ENCODE data around the gene VPS26C.

DNA sequence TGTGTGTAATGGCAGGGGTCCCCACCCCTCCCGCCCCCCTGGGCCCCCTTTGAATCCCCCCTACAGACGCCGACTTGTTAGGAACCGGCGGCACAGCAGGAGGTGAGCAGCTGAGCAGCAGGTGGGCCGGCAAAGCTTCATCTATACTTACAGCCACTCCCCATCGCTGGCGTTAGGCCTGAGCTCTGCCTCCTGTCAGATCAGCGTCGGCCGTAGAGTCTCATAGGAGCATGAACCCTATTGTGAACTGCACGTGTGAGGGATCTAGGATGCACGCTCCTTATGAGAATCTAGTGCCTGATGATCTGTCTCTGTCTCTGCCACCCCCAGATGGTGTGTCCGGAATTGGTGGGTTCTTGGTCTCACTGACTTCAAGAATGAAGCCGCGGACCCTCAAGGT lies 14.9 kb upstream of the VPS26C start:
- TF ChIP-seq, protein P1, sequence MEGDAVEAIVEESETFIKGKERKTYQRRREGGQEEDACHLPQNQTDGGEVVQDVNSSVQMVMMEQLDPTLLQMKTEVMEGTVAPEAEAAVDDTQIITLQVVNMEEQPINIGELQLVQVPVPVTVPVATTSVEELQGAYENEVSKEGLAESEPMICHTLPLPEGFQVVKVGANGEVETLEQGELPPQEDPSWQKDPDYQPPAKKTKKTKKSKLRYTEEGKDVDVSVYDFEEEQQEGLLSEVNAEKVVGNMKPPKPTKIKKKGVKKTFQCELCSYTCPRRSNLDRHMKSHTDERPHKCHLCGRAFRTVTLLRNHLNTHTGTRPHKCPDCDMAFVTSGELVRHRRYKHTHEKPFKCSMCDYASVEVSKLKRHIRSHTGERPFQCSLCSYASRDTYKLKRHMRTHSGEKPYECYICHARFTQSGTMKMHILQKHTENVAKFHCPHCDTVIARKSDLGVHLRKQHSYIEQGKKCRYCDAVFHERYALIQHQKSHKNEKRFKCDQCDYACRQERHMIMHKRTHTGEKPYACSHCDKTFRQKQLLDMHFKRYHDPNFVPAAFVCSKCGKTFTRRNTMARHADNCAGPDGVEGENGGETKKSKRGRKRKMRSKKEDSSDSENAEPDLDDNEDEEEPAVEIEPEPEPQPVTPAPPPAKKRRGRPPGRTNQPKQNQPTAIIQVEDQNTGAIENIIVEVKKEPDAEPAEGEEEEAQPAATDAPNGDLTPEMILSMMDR (IDR thresholded peaks at IDR 0.05 in 8 of 11, conservative IDR thresholded peaks at IDR 0.05 in 3 of 11): no peak
- TF ChIP-seq POLR2A (IDR thresholded peaks at IDR 0.05): no peak
